HUES6 (cell line): Measurements from ENCODE around the gene SMYD2.

Source experiments
- H3K27ac ChIP-seq: 2 replicates; pipeline ENCODE4 v1.7.0; 2013; ENCODE audit warnings: low read depth, mild to moderate bottlenecking, low read length, inconsistent platforms
- H3K27me3 ChIP-seq: 2 replicates; pipeline ENCODE4 v1.6.1; 2013; ENCODE audit warnings: low read length; ENCODE audit not compliant: control insufficient read depth, insufficient read depth
- H3K36me3 ChIP-seq: 2 replicates; pipeline ENCODE4 v1.6.1; 2013; ENCODE audit warnings: low read length; ENCODE audit not compliant: control insufficient read depth, insufficient read depth
- H3K4me1 ChIP-seq: 2 replicates; pipeline ENCODE4 v1.6.1; 2013; ENCODE audit warnings: low read length; ENCODE audit not compliant: control insufficient read depth, insufficient read depth
- H3K4me3 ChIP-seq: 2 replicates; pipeline ENCODE4 v1.5.1; 2013; ENCODE audit warnings: low read depth, low read length
- H3K9ac ChIP-seq: one replicate; pipeline ENCODE4 v1.6.1; 2013; ENCODE audit warnings: mild to moderate bottlenecking, low read length
- H3K9me3 ChIP-seq: 2 replicates; pipeline ENCODE4 v1.6.1; 2013; ENCODE audit warnings: low read depth, low read length; ENCODE audit not compliant: control insufficient read depth, insufficient read depth

The SMYD2 gene

DNA sequence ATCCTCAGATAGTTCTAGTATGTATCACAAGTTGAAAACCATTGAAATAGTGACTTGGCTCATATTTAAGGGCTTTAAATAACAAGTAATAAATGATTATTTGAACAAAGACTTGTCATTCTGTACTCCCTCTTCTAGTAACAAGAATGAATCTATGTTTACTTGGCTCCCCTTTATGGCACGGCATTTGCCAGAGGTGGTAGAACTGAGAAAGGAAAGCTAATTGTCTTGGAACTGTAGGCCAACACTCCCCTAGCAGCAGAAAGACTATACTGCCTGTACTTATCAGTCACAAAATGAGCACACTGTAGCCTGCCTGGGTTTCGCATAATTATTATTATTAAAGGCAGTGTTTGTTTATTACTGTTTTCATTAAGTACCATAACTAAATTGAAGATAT is 29.6 kb upstream of the SMYD2 start:
- H3K27ac ChIP-seq, result no peak overlapping the region
- no peak overlapping the region for H3K9ac ChIP-seq
- H3K27me3 ChIP-seq, result no peaks in the 10 kb centered on the region
- no peaks in the 10 kb centered on the region for H3K36me3 ChIP-seq
- H3K9me3 ChIP-seq, result no peaks in the 10 kb centered on the region
- H3K4me3 ChIP-seq, result no peak overlapping the region
- peaks cover 11% of the 10 kb centered on the region for H3K4me1 ChIP-seq

DNA sequence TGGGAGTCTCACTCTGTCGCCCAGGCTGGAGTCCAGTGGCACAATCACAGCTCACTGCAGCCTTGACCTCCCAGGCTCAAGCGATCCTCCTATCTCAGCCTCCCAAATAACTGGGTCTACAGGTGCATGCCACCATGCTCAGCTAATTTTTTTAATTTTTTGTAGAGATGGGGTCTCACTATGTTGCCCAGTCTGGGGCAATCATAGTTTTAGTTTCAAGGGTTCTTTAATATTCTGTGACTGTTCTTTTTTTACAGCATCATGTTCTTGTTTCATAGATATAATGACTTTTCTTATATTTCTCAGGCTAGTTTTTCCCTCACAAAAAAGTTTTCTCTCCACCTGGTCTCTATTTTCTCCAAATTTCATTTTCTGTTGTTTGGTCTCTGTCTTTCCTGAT is 25.4 kb upstream of the SMYD2 start:
- no peak overlapping the region for H3K27ac ChIP-seq
- no peaks in the 10 kb centered on the region for H3K36me3 ChIP-seq
- H3K9ac ChIP-seq, result no peak overlapping the region
- no peaks in the 10 kb centered on the region for H3K9me3 ChIP-seq
- no peak overlapping the region for H3K4me3 ChIP-seq
- peaks cover 9% of the 10 kb centered on the region; the same call in 1 of the 2 replicates for H3K4me1 ChIP-seq
- H3K27me3 ChIP-seq, result no peaks in the 10 kb centered on the region

DNA sequence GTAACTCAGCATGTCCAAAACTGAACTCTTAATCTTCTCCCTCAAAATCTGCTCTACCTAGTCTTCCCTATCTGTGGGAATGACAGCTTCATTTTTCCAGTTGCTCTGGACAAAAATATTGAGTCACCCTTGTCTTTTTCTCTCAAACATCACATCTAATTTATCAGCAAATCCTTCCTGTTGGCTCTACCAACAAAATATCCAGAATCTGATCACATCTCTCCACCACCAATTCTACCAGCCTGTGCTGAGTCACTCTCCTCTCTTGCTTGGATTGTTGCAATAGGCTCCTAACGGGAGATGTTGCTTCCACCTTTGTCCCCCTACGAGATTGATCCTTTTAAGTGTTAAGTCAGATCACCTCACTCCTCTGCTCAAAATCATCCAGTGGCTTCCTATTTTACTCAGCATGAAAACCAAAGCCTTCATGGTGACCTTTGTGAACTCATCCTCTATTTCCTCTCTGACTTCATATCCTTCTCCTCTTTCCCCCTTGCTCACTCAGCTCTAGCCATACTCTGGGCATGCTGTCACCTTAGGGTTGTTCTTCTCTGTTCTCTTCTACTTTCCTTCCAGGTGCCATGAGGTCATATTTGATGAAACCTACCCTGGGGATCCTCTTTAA is 21.5 kb upstream of the SMYD2 start:
- no peak overlapping the region for H3K4me3 ChIP-seq
- H3K9ac ChIP-seq, result no peak overlapping the region
- H3K36me3 ChIP-seq, result no peaks in the 10 kb centered on the region
- no peak overlapping the region for H3K27ac ChIP-seq
- no peaks in the 10 kb centered on the region for H3K27me3 ChIP-seq
- peaks cover 15% of the 10 kb centered on the region for H3K4me1 ChIP-seq
- no peaks in the 10 kb centered on the region for H3K9me3 ChIP-seq

DNA sequence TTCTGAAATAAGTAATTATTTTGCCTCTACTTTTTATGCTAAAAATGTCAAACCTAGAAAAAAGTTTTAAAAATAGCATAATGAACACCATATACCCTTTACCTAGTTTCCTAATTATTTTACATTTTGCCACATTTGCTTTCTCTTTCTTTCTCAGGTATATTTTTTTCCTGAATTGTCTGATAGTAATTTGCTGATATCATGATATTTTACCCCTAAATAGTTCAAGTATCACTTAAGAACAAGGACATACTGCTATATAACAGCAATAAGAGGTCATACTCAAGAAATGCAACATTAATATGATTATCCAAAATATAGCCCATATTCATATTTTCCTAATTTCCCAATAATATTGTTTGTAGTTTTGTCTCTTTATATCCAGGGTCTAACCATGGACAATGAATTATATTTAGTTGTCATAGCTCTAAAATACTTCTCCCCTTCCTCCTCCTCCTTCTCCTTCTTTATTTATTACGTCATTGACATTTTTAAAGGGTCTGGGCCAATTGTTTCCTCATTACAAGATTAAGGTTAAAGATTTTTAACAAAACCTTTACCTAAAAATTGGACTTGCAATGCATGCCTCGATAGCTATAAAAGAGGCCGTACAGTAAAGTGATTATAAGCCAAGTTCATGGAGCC is 20.3 kb upstream of the SMYD2 start:
- Histone ChIP-seq H3K9me3 (no peaks in the 10 kb centered on the region), H3K4me1 (peaks cover 15% of the 10 kb centered on the region), H3K9ac (no peak overlapping the region), H3K36me3 (no peaks in the 10 kb centered on the region), H3K27me3 (no peaks in the 10 kb centered on the region), H3K4me3 (no peak overlapping the region), H3K27ac (no peak overlapping the region)

DNA sequence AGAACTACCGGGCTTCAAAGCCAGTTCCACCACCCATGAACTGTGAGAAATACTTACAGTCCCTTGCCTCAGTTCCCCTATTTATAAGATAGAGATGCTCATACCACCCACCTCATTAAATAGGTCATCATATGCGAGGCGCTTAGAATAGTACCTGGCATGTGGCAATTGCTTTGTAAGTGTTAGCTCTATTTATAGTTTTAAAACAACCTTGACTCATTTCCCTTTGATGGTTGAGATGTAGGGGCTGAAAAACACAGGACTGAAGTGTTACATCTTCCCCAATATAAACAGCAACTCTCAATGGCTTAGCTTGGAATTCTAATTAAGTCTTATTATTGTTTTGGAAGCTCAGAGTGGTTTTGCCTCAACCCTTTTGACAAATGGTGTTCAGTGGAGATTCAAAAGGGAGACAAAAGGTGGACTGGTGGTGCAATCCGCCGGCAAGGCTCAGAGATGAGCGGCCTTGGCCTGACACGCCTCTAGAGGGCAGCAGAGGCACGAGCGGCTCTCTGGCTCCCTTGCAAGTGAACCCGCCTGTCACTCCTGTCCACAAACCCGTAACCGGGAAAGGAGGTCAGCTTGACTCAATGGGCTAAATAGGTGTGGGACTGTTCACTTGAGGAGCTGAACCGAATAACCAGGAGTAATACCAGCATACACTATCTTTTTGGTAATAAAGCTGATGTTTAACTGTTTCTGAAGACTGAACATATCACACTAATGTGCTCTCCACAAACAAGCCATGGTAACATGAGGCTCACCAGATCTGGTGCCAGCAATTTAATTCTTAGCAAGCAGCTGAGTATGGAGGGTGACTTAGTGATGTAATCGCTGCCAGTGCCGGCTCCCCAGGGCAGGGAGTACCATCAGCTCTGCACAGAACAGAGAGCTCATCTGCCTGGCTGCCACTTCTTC is 19.5 kb upstream of the SMYD2 start:
- Histone ChIP-seq H3K36me3 (no peaks in the 10 kb centered on the region), H3K9ac (no peak overlapping the region), H3K4me3 (no peak overlapping the region)

DNA sequence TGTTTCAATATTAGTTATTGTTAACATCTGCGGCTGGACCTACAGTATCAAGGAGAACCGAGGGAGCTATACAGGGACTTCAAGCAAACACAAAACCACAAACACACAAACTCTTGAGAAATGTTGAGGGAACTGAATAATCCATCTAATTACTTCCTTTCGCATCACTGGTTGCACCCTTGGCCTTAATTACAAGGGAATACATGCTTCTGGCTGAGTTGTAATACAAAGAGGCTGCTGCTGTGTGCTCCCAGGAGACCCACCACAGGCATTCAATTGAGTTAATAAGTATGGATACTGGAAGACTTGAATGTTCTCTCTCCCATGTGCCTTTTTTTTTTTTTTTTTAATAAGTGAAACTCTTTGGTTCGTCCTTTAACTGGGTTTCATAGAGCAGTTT is 16.8 kb upstream of the SMYD2 start:
- Histone ChIP-seq H3K9me3 (no peaks in the 10 kb centered on the region), H3K27ac (no peak overlapping the region), H3K27me3 (no peaks in the 10 kb centered on the region), H3K4me3 (no peak overlapping the region), H3K36me3 (no peaks in the 10 kb centered on the region), H3K4me1 (peaks cover 14% of the 10 kb centered on the region), H3K9ac (no peak overlapping the region)

More for the DNA sequence above, 19.5 kb upstream of the SMYD2 start:
- Histone ChIP-seq H3K4me1 (peaks cover 15% of the 10 kb centered on the region), H3K9me3 (no peaks in the 10 kb centered on the region), H3K27ac (no peak overlapping the region), H3K27me3 (no peaks in the 10 kb centered on the region)

DNA sequence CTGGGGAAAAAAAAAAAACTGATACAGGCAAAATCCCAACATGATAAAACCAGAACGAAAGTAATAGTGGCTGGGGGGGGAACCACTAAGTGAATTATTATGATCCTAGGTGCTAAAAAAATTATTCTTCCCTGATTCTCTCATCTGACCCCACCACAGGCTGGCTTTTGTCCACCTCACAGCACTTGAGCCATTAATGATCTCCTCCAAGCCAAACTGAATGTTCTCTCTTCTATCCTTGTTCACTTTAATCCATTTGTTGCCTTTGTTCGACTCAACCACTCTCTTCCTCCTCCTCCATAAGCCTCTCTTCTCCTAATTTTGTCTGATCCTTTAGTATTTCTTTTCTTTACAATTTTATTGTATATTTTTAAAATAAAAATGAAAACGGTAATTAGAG is 16.0 kb upstream of the SMYD2 start:
- H3K4me3 ChIP-seq, result no peak overlapping the region
- H3K36me3 ChIP-seq, result no peaks in the 10 kb centered on the region
- H3K9me3 ChIP-seq, result no peaks in the 10 kb centered on the region
- no peak overlapping the region for H3K9ac ChIP-seq
- H3K27ac ChIP-seq, result no peak overlapping the region
- peaks cover 7% of the 10 kb centered on the region for H3K4me1 ChIP-seq
- no peaks in the 10 kb centered on the region for H3K27me3 ChIP-seq

DNA sequence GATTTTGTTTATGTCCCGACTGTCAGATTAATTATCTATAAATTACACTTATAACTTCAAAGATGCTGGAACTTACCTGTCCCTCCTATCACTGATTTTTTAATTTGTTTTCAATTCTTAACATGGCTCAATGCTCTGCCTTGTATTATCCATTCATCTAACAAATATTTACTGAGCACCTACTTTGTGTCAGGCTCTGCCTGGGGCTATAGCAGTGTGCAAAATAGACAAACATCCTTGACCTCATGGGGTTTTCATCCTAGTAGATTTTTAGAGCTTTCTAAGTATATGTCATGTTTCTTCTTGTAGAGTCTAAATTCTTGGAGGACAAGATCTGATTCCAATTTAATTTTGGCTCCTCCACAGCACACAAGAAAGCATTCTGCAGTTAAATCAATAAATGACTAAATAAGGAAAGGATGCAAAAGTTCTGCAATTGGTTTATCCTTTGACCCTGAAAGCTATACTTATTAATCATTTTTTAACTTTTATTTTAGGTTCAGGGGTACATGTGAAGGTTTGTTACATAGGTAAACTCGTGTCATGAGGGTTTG is 10.8 kb upstream of the SMYD2 start:
- H3K27ac ChIP-seq, result no peak overlapping the region

DNA sequence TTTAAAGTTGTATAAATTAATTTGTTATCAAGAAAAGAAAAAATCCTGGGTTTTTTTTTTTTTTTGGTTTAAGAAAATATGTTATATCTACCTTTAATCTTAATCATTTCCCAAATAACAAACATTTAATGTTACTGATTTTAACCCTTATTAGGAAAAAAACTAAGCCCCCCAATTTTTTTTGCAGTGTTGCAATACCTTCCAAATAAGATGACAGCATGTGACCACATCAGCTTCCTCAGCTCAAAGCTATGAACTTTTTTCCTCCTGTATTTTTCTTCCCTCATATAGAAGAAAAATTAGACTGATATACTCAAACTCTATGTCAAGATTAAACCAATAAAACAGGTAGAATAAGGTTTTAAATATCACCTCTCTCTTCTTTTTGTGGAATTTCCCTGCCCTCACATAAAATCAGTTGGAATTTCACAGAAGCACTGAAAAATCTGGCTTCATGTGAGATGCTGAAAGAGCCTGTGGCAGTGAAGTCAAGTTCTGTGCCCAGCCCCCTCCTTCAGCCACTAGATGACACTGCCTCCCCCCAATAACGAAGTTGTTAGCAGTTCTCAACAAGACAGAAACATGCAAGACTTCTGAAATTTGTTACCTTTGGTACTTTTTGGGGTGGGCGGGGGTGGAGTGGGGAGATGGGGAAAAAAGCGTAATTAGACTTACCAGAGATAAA is 9.6 kb upstream of the SMYD2 start:
- Histone ChIP-seq H3K4me1 (peaks cover 10% of the 10 kb centered on the region), H3K27ac (no peak overlapping the region), H3K9me3 (no peaks in the 10 kb centered on the region), H3K4me3 (no peak overlapping the region), H3K36me3 (no peaks in the 10 kb centered on the region), H3K27me3 (no peaks in the 10 kb centered on the region), H3K9ac (no peak overlapping the region)

More for the DNA sequence above, 10.8 kb upstream of the SMYD2 start:
- Histone ChIP-seq H3K4me1 (peaks cover 10% of the 10 kb centered on the region), H3K4me3 (no peak overlapping the region), H3K9me3 (no peaks in the 10 kb centered on the region), H3K36me3 (no peaks in the 10 kb centered on the region), H3K9ac (no peak overlapping the region), H3K27me3 (no peaks in the 10 kb centered on the region)

DNA sequence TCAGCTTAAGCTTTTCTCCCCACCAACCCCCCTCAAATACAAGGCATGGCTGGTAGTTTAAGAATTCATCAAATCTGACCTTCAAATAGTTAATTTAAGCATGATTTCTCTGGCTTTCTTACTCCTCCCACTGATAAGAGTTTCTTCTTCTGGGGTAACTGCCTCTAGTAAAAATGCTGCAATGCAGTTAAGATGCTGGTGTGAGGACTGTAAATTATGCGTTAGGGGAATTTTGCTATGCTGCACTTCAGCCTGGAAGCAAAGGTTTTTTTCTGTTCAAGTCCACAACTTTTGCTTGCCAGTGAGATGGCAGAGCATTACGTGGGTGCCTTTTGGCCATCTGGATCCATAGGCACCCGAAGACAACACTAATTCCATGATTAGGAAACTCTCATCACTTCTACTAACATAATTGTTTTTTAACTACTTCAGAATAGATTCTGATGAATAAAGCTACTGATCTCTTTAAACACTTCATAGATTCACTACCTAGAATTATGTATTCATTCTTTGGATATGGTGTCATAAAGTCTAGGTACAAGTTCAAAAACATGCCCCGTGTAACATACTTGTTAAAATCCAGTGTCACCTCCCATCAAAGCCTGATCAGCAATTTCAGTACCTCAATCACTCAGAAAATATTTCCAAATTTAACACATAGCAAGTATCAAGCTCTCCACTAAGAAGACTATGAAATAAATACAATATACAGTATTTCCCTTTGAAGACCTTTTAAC is 8.8 kb upstream of the SMYD2 start:
- Histone ChIP-seq H3K9me3 (no peaks in the 10 kb centered on the region), H3K4me3 (no peak overlapping the region), H3K27me3 (no peaks in the 10 kb centered on the region), H3K4me1 (peaks cover 12% of the 10 kb centered on the region), H3K36me3 (no peaks in the 10 kb centered on the region), H3K9ac (no peak overlapping the region), H3K27ac (no peak overlapping the region)
